H9 (cell line): Measurements from ENCODE around the gene FXYD1. TPM values are rescaled to one million over a fixed set of nuclear protein-coding genes. Genes with fewer than 3 reads are reported as not detected.

ENCODE experiments used
- DNase-seq: peaks from one replicate; pipeline ENCODE4 v3.0.0-alpha.2; 2017
- H2AFZ ChIP-seq: one replicate; pipeline ENCODE4 v1.6.1; 2013; ENCODE audit warnings: mild to moderate bottlenecking, low read length, control low read depth, moderate library complexity
- H2AK5ac ChIP-seq: 2 replicates; pipeline ENCODE4 v1.6.1; 2013; ENCODE audit warnings: low read length, control low read depth, mixed read lengths; ENCODE audit not compliant: insufficient read length
- H2BK120ac ChIP-seq: one replicate; pipeline ENCODE4 v1.6.1; 2013; ENCODE audit warnings: low read depth, mild to moderate bottlenecking, low read length, control low read depth, inconsistent platforms; ENCODE audit not compliant: poor library complexity, severe bottlenecking
- H2BK12ac ChIP-seq: 2 replicates; pipeline ENCODE4 v1.6.1; 2013; ENCODE audit warnings: low read length, control low read depth, mixed read lengths, low read depth; ENCODE audit not compliant: insufficient read length
- H2BK15ac ChIP-seq: 2 replicates; pipeline ENCODE4 v1.6.1; 2013; ENCODE audit warnings: low read depth, low read length, control low read depth
- H2BK20ac ChIP-seq: one replicate; pipeline ENCODE4 v1.6.1; 2013; ENCODE audit warnings: low read depth, mild to moderate bottlenecking, low read length, control low read depth, inconsistent platforms; ENCODE audit not compliant: poor library complexity, severe bottlenecking
- H2BK5ac ChIP-seq: 2 replicates; pipeline ENCODE4 v1.6.1; 2013; ENCODE audit warnings: low read length, control low read depth, mixed read lengths; ENCODE audit not compliant: insufficient read length
- H3K14ac ChIP-seq: 2 replicates; pipeline ENCODE4 v1.6.1; 2013; ENCODE audit warnings: low read length, control low read depth; ENCODE audit not compliant: insufficient read depth
- H3K18ac ChIP-seq: 2 replicates; pipeline ENCODE4 v1.6.1; 2013; ENCODE audit warnings: low read depth, mild to moderate bottlenecking, mixed read lengths, low read length, control low read depth; ENCODE audit not compliant: insufficient read length
- H3K23ac ChIP-seq: 2 replicates; pipeline ENCODE4 v1.6.1; 2013; ENCODE audit warnings: low read length, control low read depth, mixed read lengths, low read depth; ENCODE audit not compliant: insufficient read length
- H3K23me2 ChIP-seq: 2 replicates; pipeline ENCODE4 v1.6.1; 2013; ENCODE audit warnings: low read depth, mild to moderate bottlenecking, mixed read lengths, low read length, control low read depth; ENCODE audit not compliant: insufficient read length, poor library complexity, severe bottlenecking
- H3K27ac ChIP-seq: 2 replicates; pipeline ENCODE4 v1.5.1; 2013; ENCODE audit warnings: low read length, control low read depth, mixed read lengths, low read depth; ENCODE audit not compliant: insufficient read length
- H3K27me3 ChIP-seq: 2 replicates; pipeline ENCODE4 v1.6.1; 2013; ENCODE audit warnings: low read length, control low read depth, inconsistent platforms; ENCODE audit not compliant: insufficient read depth
- H3K4ac ChIP-seq: 2 replicates; pipeline ENCODE4 v1.6.1; 2013; ENCODE audit warnings: low read depth, mild to moderate bottlenecking, control low read depth, inconsistent platforms, low read length, moderate library complexity
- H3K4me1 ChIP-seq: 2 replicates; pipeline ENCODE4 v1.6.1; 2013; ENCODE audit warnings: low read length, control low read depth, inconsistent platforms; ENCODE audit not compliant: insufficient read depth
- H3K4me2 ChIP-seq: 2 replicates; pipeline ENCODE4 v1.6.1; 2013; ENCODE audit warnings: low read length, control low read depth, mixed read lengths; ENCODE audit not compliant: insufficient read length, insufficient read depth
- H3K56ac ChIP-seq: 2 replicates; pipeline ENCODE4 v1.6.1; 2013; ENCODE audit warnings: low read depth, mild to moderate bottlenecking, mixed read lengths, low read length, control low read depth; ENCODE audit not compliant: insufficient read length
- H3K79me1 ChIP-seq: 2 replicates; pipeline ENCODE4 v1.6.1; 2013; ENCODE audit warnings: low read depth, mild to moderate bottlenecking, moderate library complexity, low read length, control low read depth, inconsistent platforms; ENCODE audit not compliant: insufficient read depth, poor library complexity, severe bottlenecking
- H3K79me2 ChIP-seq: 2 replicates; pipeline ENCODE4 v1.6.1; 2013; ENCODE audit warnings: low read length, control low read depth, inconsistent platforms; ENCODE audit not compliant: insufficient read depth
- H3K9ac ChIP-seq: 2 replicates; pipeline ENCODE4 v1.6.1; 2013; ENCODE audit warnings: low read length, control low read depth, mixed read lengths; ENCODE audit not compliant: insufficient read length; ENCODE audit errors: extremely low read depth
- H3K9me3 ChIP-seq: one replicate; pipeline ENCODE4 v1.6.1; 2013; ENCODE audit warnings: low read depth, low read length, inconsistent platforms; ENCODE audit not compliant: control insufficient read depth
- H3T11ph ChIP-seq: one replicate; pipeline ENCODE4 v1.6.1; 2013; ENCODE audit warnings: mild to moderate bottlenecking, low read length, control low read depth, inconsistent platforms
- H4K20me1 ChIP-seq: one replicate; pipeline ENCODE4 v1.6.1; 2013; ENCODE audit not compliant: control insufficient read depth, insufficient read length, insufficient read depth
- H4K5ac ChIP-seq: 2 replicates; pipeline ENCODE4 v1.6.1; 2013; ENCODE audit warnings: low read depth, mild to moderate bottlenecking, mixed read lengths, low read length, control low read depth; ENCODE audit not compliant: insufficient read length
- H4K8ac ChIP-seq: replicated peaks from 2 replicates; pipeline ENCODE4 v1.6.1; 2013; ENCODE audit warnings: low read length, control low read depth, mixed read lengths, low read depth; ENCODE audit not compliant: insufficient read length
- H4K91ac ChIP-seq: 2 replicates; pipeline ENCODE4 v1.6.1; 2013; ENCODE audit warnings: low read depth, mild to moderate bottlenecking, moderate library complexity, mixed read lengths, low read length, control low read depth; ENCODE audit not compliant: insufficient read length
- H3K27ac Mint-ChIP-seq, 3 experiments: 2 replicates in 2 of 3; 3 replicates in 1 of 3; pipeline ENCODE4 v1.8.0; 2020 to 2021; ENCODE audit warnings: mixed read lengths in 3 of 3, mild to moderate bottlenecking in 1 of 3, moderate library complexity in 1 of 3
- H3K27me3 Mint-ChIP-seq: 2 replicates; pipeline ENCODE4 v1.8.0; 2021; ENCODE audit warnings: low read depth, mild to moderate bottlenecking, moderate library complexity, mixed read lengths
- H3K36me3 Mint-ChIP-seq, 3 experiments: 2 replicates in 2 of 3; 3 replicates in 1 of 3; pipeline ENCODE4 v1.8.0; 2020 to 2021; ENCODE audit warnings: low read depth in 3 of 3, mixed read lengths in 3 of 3; ENCODE audit not compliant: insufficient read depth in 1 of 3
- H3K4me1 Mint-ChIP-seq, 2 experiments: 2 replicates each; pipeline ENCODE4 v1.8.0; 2020; ENCODE audit warnings: mixed read lengths in 2 of 2
- H3K4me3 Mint-ChIP-seq, 2 experiments: 2 replicates in 1 of 2; 3 replicates in 1 of 2; pipeline ENCODE4 v1.8.0; 2020 to 2021; ENCODE audit warnings: mild to moderate bottlenecking in 2 of 2, mixed read lengths in 2 of 2, moderate library complexity in 1 of 2
- H3K9me3 Mint-ChIP-seq, 2 experiments: 2 replicates in 1 of 2; 3 replicates in 1 of 2; pipeline ENCODE4 v1.8.0; 2020; ENCODE audit warnings: mild to moderate bottlenecking in 2 of 2, mixed read lengths in 2 of 2, moderate library complexity in 1 of 2
- WGBS: extraction: QIAGEN DNeasy Blood & Tissue Kit; methylation state at CpG from one replicate; pipeline ENCODE4 v1.1.7; 2013; ENCODE audit warnings: missing lambda C conversion rate, low lambda C conversion rate, mixed read lengths; ENCODE audit not compliant: insufficient read length; ENCODE audit errors: extremely low coverage; 5-methylcytosine and 5-hydroxymethylcytosine counted together
- total RNA-seq: library from RNA; stranded (reverse); gene quantifications from 2 replicates; pipeline ENCODE4 v1.2.1, GENCODE V29; 2021
- TF ChIP-seq, protein P1 (sequence below): fragments of 200-600 bp; sonication (generic); conservative IDR thresholded peaks from 3 replicates; pipeline ENCODE4 v1.8.0; 2021; ENCODE audit warnings: antibody characterized with exemption, mild to moderate bottlenecking

FXYD1 gene
- total RNA-seq, 1 experiment from 2014 or later, result 7.7 TPM

GRCh38 chr19:35164418-35164817, 25.8 kb downstream of the FXYD1 start:
- no peak overlapping the region for H2BK12ac ChIP-seq
- no peak overlapping the region for H3K27ac Mint-ChIP-seq
- H3K4me1 ChIP-seq, result no peaks in the 10 kb centered on the region
- no peak overlapping the region for H3K9ac ChIP-seq
- H3K4me3 Mint-ChIP-seq, result no peak overlapping the region
- no peaks in the 10 kb centered on the region for H3K27me3 Mint-ChIP-seq
- H3K23ac ChIP-seq, result no peak overlapping the region
- no peak overlapping the region for H2BK120ac ChIP-seq
- no peak overlapping the region for H2BK5ac ChIP-seq
- H2AFZ ChIP-seq, result no peak overlapping the region
- no peak overlapping the region for H3K27ac ChIP-seq
- H4K20me1 ChIP-seq, result peaks cover 3% of the 10 kb centered on the region
- WGBS, result no CpG with 5 or more reads among the region's 2 CpGs
- no peak overlapping the region for H2BK15ac ChIP-seq
- H3K18ac ChIP-seq, result no peak overlapping the region
- peaks cover 7% of the 10 kb centered on the region for H3K9me3 ChIP-seq
- no peaks in the 10 kb centered on the region for H3K23me2 ChIP-seq
- H3K14ac ChIP-seq, result no peak overlapping the region
- H3K56ac ChIP-seq, result no peak overlapping the region
- no peaks in the 10 kb centered on the region for H3K79me1 ChIP-seq
- no peaks in the 10 kb centered on the region for H3K4me1 Mint-ChIP-seq
- no peak overlapping the region for H3K4me2 ChIP-seq
- H3K27me3 ChIP-seq, result no peaks in the 10 kb centered on the region
- no peak overlapping the region for H4K8ac ChIP-seq
- peaks cover 77 to 89% (median 78%) of the 10 kb centered on the region in 3 experiments for H3K36me3 Mint-ChIP-seq
- H2AK5ac ChIP-seq, result no peak overlapping the region
- no peak overlapping the region for H4K5ac ChIP-seq
- peaks cover 12 to 26% of the 10 kb centered on the region in 2 experiments for H3K9me3 Mint-ChIP-seq
- no peak overlapping the region for H3K4ac ChIP-seq
- DNase-seq, result no peak
- no peak overlapping the region for H4K91ac ChIP-seq
- TF ChIP-seq, protein P1, sequence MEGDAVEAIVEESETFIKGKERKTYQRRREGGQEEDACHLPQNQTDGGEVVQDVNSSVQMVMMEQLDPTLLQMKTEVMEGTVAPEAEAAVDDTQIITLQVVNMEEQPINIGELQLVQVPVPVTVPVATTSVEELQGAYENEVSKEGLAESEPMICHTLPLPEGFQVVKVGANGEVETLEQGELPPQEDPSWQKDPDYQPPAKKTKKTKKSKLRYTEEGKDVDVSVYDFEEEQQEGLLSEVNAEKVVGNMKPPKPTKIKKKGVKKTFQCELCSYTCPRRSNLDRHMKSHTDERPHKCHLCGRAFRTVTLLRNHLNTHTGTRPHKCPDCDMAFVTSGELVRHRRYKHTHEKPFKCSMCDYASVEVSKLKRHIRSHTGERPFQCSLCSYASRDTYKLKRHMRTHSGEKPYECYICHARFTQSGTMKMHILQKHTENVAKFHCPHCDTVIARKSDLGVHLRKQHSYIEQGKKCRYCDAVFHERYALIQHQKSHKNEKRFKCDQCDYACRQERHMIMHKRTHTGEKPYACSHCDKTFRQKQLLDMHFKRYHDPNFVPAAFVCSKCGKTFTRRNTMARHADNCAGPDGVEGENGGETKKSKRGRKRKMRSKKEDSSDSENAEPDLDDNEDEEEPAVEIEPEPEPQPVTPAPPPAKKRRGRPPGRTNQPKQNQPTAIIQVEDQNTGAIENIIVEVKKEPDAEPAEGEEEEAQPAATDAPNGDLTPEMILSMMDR, result no peak
- H3K79me2 ChIP-seq, result no peaks in the 10 kb centered on the region
- no peak overlapping the region for H2BK20ac ChIP-seq
- H3T11ph ChIP-seq, result no peak overlapping the region
